Amniotic stem cell (primary cell): ENCODE measurements around the gene FOXO6.
"Not testable (repeated sequence)": the region's sequence is repeated elsewhere in the genome, so short reads cannot be mapped to it uniquely, and the experiment has no call there.

ENCODE experiments used
- DNase-seq: peaks from one replicate; lab custom pipeline; 2025; lab: John Stamatoyannopoulos, UW

The FOXO6 gene

DNA sequence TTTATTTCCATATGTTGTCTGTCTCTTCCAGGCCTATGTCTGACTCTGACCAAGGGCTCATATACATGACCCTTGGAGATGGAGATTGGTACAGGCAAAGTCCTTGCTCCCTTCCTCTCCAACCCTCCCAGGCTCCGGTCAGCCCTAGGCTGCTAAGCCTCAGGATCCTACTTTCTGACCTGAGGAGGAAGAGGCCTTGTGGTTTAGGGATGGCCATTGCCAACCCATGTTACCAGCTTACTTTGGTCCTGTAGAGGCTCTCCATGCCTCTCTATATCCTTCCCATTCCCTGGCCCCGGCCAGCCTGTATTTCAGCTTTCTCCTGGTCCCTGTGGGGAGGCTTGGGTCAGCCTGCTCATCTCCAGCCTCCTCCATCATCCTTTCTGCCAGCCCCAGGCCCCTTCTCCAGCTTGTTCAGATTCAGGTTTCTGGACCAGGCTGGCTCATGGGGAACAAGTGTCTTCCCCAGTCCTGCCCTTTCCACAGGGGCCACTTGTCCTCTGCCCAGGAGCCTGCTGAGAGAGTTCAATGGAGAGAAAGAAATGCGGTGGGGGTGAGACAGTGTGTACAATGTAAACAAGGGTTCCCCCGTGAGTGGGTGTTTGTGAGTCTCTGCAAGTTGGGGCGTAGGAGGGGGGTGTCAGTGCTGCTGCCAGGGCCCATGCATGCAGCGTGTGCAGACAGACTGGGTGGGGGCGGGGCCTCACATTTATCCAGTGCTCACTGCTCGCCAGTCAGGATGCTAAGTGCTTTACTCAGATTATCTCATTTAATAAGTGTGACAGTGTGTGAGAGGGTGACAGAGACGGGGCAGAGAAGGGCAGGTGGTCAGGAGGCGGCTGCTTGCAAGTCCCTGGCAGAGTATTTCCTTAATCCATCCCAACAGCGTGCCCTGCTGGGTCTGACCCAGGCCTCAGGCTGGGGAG is 31.3 kb upstream of the FOXO6 start:
- no peak for DNase-seq

DNA sequence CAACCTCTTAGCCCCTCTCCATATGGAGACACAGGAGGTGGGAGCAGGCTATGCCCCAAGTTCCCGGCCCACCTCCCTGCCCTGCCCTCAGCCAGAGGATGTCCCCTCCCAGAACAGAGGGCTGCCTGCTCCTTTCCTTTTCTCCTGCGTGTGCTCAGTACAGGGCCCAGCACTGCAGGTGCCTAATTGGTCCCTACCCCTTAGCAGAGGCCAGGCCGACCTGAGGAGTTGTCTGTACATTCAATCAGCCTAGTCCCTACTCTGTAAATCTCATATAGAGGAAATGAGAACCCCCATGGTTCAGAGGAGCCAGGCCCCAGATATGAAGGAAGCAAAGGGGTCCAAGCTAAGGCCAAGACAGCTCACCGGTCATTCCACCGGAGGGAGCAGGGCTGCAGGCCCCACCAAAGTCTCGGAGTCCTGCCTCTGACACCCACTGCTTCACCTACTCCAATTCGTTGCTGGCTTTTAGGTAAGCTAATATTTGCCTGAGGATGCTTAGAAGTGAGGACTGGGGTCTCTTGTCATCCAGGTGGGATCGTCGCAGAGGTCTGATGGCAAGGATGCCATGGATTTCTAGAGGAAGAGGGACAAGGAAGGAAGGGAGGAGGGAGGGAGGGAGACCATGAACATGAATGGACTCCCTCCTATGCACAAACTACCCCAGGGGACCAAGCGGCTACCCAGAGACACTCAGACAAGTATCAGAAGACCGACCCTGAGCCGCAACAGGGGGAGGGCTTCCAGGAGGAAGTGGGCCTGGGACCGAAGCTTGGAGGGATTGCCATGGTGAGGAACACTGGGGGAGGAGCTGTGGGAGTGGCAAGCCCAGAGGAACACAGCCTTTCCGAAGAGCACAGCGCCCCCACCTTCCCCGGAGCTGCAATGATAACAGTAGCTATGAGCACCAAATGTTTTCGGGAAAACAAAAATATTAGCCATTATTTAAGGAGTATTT is 30.4 kb upstream of the FOXO6 start:
- no peak for DNase-seq

- no peak for DNase-seq
Observed at GRCh38 chr1:41331546-41331917, 29.7 kb upstream of the FOXO6 start.

DNA sequence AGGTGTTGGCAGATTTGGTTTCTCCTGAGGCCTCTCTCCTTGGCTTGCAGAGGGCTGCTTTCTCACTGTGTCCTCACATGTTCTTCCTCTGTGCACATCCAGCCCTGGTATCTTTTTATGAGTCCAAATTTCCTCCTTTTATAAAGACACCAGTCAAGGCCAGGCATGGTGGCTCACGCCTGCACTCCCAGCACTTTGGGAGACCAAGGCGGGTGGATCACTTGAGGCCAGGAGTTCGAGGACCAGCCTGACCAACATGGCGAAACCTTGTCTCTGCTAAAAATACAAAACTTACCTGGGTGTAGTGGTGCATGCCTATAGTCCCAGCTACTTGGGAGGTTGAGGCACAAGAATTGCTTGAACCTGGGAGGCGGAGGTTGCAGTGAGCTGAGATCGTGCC is 29.1 kb upstream of the FOXO6 start:
- not testable (repeated sequence) for DNase-seq

DNA sequence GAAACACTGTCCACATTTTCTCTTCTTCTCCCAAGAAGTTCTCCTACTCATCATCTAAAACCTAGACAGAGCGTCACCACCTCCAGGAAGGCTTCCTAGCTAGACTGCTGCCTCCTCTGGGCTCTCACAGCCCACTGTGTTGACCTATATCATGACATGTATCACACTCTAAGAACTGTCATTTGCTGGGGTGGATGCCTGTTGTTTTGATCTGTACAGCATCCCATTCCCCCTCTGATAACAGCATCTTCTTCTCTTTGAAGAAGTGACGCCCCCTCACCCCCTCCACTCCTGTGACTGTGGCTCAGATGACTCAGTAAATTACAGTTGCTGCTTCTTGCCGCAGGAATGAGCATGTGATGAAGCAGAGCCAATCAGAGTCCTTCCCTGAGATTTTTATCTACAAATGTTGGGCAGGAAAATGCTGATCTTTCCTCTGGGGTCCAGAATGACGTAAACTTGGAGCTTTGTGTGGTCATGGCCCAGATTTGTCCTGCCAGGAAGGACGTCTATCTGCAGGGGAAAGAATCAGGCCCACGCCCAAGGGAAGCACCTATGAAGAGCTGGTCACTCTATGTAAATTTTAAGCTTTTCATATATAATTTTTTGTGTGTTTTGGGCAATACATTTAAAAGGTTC is 28.0 kb upstream of the FOXO6 start:
- DNase-seq = no peak

DNA sequence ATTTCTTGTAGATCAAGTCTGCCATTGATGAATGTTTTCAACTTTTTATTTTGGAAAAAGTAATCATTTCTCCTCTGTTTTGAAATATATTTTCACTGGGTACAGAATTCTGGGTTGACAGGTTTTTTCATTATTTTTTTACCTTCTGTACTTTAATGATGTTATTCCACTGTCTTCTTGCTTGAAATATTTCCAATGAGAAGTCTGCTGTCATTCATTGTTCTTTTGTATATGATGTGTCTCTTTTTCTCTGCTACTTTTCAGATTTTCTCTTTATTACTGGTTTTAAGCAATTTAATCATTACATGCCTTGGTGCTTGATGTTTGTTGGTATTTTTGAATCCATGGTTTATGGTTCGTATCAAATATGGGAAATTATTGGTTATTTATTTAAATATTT is 22.4 kb upstream of the FOXO6 start:
- no peak for DNase-seq

- no peak for DNase-seq
Observed at GRCh38 chr1:41340655-41341364, 20.4 kb upstream of the FOXO6 start.

DNA sequence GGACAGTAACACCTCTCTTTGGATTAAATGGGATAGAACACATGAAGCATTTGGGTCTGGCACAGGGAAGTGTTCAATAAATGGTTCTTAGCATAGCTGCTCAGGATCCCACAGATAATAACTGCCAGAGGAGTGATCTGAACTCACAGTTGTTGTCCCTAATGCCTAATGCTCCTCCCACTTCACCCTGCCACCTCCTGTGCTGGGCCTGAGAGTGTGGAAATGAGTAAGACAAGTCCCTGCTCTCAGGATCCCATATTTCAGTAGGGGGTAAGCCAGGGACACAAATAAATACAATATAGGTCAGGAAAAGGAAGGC is 19.9 kb upstream of the FOXO6 start:
- DNase-seq = no peak

DNA sequence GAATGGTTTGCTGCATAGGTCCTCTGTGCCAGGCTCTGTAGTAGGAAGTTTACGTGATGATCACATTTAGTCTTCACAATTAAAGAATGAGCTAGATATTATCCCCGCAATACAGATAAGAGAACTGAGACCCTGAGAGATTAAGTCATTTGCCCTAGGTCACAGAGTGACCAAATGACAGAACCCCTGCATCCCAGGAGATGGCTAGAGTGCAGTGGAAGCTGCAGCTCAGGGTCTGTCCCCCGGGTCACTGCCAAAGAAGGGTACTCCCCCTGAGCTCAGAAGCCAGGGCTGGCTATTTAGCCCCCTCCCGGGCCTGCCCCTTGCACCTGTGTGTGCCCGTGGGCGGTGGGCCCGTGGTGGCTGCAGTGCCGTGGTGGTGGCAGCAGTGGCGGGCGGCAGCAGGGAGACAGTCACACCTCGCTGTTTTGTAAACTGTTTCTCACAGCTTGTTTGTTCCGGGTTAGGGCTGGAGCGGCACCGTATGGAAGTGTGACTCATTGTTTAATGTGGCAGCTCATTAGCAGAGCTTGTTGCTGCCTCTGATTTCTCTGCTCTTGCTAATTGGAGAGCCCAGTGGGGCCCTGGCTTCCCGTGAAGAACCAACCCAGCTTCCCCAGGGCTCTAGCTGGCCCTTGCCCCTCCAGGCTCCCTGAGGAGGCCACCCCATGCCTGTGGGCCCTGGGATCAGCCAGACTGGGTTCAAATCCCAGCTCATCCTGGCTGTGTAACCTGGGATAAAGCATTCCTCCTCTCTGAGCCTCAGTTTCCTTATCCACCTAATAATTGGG is 19.3 kb upstream of the FOXO6 start:
- no peak for DNase-seq

GRCh38 chr1:41342774-41343355 is 18.4 kb upstream of the FOXO6 start:
- no peak for DNase-seq

GRCh38 chr1:41343790-41344699 is 17.2 kb upstream of the FOXO6 start:
- DNase-seq = no peak

- DNase-seq = no peak
Observed at GRCh38 chr1:41344708-41345159, 16.5 kb upstream of the FOXO6 start.

- DNase-seq = no peak
Observed at GRCh38 chr1:41345434-41346075, 15.7 kb upstream of the FOXO6 start.

GRCh38 chr1:41347276-41347675 is 14.0 kb upstream of the FOXO6 start:
- DNase-seq = no peak

DNA sequence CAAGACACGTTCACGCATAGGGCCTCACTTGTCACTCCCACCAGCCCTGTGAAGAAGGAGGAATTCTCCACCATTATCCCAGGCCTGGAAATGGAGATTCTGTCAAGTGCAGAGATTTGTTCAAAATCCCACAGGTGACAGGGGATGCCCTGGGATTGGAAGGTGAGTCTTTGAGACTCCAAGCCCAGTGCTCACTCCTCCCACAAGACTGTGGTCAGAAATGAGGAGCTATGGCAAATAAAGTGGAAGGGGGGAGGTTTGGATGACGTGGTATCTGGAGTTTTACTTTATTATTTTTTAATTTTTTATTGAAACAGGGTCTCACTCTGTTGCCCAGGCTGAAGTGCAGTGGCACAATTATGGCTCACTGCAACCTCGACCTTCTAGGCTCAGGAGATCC is 12.8 kb upstream of the FOXO6 start:
- no peak for DNase-seq

GRCh38 chr1:41349361-41350054 is 11.7 kb upstream of the FOXO6 start:
- DNase-seq = no peak

- DNase-seq = no peak
Observed at GRCh38 chr1:41350055-41350378, 11.2 kb upstream of the FOXO6 start.
